A549 (cell line): ENCODE measurements around the gene GATM.

ENCODE experiments used
- CTCF ChIP-seq: fragments of >200 bp; sonication (Bioruptor Twin); formaldehyde crosslinking; IDR thresholded peaks from 3 replicates; pipeline ENCODE4 v1.5.1; 2016
- FOSL2 ChIP-seq, 2 experiments: fragments of 450-650 bp in 1 of 2; fragments of >200 bp in 1 of 2; sonication (Bioruptor Twin) in 1 of 2; formaldehyde crosslinking; IDR thresholded peaks; 2 replicates each; pipeline versions ENCODE4 v1.5.0 to v1.6.1; 2016 to 2020; ENCODE audit warnings: mild to moderate bottlenecking in 1 of 2, moderate library complexity in 1 of 2
- HOXA7 ChIP-seq: fragments of 250-450 bp; sonication (Bioruptor Pico); IDR thresholded peaks from 2 replicates; pipeline ENCODE4 v1.5.0; 2020; ENCODE audit warnings: mild to moderate bottlenecking, moderate library complexity
- MYC ChIP-seq: IDR thresholded peaks from 2 replicates; pipeline ENCODE4 v1.6.1; 2012; ENCODE audit warnings: mild to moderate bottlenecking, inconsistent platforms, low read length, improper control_type of control experiment, borderline replicate concordance
- RCOR1 ChIP-seq: fragments of 150-350 bp; IDR thresholded peaks from 2 replicates; pipeline ENCODE4 v1.6.1; 2014; ENCODE audit warnings: antibody characterized with exemption, low read length, low read depth
- RFX5 ChIP-seq: fragments of 450-650 bp; IDR thresholded peaks from 2 replicates; pipeline ENCODE4 v1.7.1; 2014; ENCODE audit warnings: antibody characterized with exemption, mild to moderate bottlenecking, moderate library complexity

GRCh38 chr15:45347989-45348388 is 30.4 kb downstream of the GATM start:
- TF ChIP-seq MYC (no peak), CTCF (no peak), RFX5 (no peak), RCOR1 (no peak), FOSL2 (IDR thresholded peaks at IDR 0.05) (no peak), FOSL2 (CRISPR knock-in tag; IDR thresholded peaks at IDR 0.05) (no peak), HOXA7 (no peak)
